AG04450 (cell line): ENCODE results near the gene UBA7. TPM values are rescaled to one million over a fixed set of nuclear protein-coding genes. Genes with fewer than 3 reads are reported as not detected.

Source experiments
- CTCF ChIA-PET: fragments of 300-600, 350-600 bp; formaldehyde crosslinking; extraction: SDS; loops from one replicate; lab custom pipeline; 2022; ENCODE audit warnings: antibody characterized with exemption, inconsistent platforms; lab: Charles Lee
- POLR2A ChIA-PET: fragments of 350-600 bp; formaldehyde crosslinking; extraction: SDS; loops from one replicate; lab custom pipeline; 2021; ENCODE audit warnings: antibody characterized with exemption, inconsistent platforms; lab: Yijun Ruan, JAX
- DNase-seq: peaks from one replicate; pipeline ENCODE4 v3.0.0-alpha.2; 2011; ENCODE audit warnings: low read depth, low spot score
- H3K27ac ChIP-seq: one replicate; pipeline ENCODE4 v1.5.1; 2012; ENCODE audit warnings: low read depth, low read length, control low read depth
- H3K27me3 ChIP-seq: one replicate; pipeline ENCODE4 v1.6.0; 2012; ENCODE audit warnings: low read length; ENCODE audit not compliant: control insufficient read depth, insufficient read depth
- H3K4me3 ChIP-seq: 2 replicates; pipeline ENCODE4 v1.5.1; 2011; ENCODE audit warnings: mild to moderate bottlenecking, low read depth, low read length, control low read depth
- H3K9me3 ChIP-seq: 2 replicates; pipeline ENCODE4 v1.5.1; 2012; ENCODE audit warnings: low read length; ENCODE audit not compliant: control insufficient read depth, insufficient read depth
- polyA plus RNA-seq: library from polyadenylated mRNA; depleted of rRNA; stranded (reverse); fragments of >200 nt; gene quantifications from 2 replicates; pipeline ENCODE4 v1.2.3, GENCODE V29; 2011
- TF ChIP-seq, protein P1 (sequence below): IDR thresholded peaks from 2 replicates; pipeline ENCODE4 v1.5.1; 2011; ENCODE audit warnings: low read depth, low read length, control low read depth, inconsistent platforms

Gene UBA7
- polyA plus RNA-seq, 1 experiment, result 34.0 TPM

DNA sequence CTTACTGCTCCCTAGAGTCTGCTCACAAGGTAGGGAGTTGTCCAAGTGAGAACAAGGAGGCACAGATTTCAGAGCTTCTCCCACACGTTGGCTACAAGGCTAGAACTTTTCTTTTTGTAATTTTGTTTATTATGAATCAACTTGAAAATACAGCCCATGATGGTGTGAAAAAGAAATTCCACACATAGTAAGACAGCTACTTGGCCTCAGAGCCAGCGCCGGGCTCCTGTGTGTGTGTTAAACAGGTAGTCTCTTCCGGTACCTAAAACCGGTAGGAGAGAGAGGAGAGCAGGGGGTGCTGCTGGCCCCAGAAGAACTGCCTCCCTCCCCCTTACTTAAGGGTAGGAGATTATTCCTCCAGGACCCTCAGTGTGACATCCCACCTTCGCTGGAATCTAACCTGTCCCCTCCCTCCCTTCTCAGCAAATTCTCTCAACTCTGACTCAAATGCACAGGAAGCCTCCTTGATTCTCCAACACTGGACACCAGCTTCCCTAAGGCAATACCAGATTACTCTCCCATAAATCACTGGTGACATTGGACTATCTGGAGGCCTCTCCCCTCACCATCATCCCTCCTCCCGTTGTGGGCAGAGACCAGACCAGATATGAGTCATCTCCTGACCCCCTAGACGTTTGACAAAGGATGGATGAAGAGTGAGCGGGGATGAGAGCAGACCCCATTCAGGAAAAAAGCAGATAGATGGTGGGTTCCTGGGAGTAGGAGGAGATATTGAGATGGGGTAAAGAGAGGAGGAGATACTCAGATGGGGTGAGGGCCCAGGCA lies 22.9 kb downstream of the UBA7 start:
- CTCF ChIA-PET, result interaction anchor here (0.8 to 1.6 kb wide), 2 partner anchors 12 to 48 kb away, joined by 4 to 5 read pairs; partner anchors contain the start of gene INKA1
- Histone ChIP-seq H3K27me3 (no peaks in the 10 kb centered on the region), H3K27ac (no peak overlapping the region), H3K9me3 (no peaks in the 10 kb centered on the region; the same call in 1 of the 2 replicates), H3K4me3 (no peak overlapping the region)
- TF ChIP-seq, protein P1, sequence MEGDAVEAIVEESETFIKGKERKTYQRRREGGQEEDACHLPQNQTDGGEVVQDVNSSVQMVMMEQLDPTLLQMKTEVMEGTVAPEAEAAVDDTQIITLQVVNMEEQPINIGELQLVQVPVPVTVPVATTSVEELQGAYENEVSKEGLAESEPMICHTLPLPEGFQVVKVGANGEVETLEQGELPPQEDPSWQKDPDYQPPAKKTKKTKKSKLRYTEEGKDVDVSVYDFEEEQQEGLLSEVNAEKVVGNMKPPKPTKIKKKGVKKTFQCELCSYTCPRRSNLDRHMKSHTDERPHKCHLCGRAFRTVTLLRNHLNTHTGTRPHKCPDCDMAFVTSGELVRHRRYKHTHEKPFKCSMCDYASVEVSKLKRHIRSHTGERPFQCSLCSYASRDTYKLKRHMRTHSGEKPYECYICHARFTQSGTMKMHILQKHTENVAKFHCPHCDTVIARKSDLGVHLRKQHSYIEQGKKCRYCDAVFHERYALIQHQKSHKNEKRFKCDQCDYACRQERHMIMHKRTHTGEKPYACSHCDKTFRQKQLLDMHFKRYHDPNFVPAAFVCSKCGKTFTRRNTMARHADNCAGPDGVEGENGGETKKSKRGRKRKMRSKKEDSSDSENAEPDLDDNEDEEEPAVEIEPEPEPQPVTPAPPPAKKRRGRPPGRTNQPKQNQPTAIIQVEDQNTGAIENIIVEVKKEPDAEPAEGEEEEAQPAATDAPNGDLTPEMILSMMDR, result no peak
- POLR2A ChIA-PET, result interaction anchor here (0.5 kb wide), 1 partner anchor 9 kb away, joined by 5 read pairs; no protein-coding TSS in a partner anchor
- no peak for DNase-seq

DNA sequence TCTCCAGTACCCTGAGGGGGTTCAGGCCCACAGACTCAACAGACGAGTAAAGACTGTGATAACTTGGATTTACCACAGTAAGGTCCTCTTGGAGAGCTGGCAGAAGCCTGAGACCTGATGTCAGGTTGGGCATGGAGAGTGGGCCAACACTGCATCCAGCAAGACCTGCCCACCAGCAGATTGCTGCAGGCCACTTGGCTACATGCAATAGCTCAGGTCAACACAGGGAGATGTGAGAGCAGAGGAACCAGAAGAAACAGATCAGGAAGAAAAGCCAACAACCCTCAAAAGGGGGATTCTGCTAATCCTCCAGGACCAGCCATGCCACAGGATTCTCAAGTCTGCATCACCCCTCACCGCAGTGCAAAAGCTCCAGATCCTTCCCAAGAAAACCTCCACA lies 25.7 kb downstream of the UBA7 start:
- ChIA-PET POLR2A (no interaction called here), CTCF (interaction anchor here (0.6 to 2.1 kb wide), 2 partner anchors 15 to 26 kb away, joined by 3 to 12 read pairs; partner anchors contain the start of gene INKA1)
- TF ChIP-seq, protein P1, result no peak

DNA sequence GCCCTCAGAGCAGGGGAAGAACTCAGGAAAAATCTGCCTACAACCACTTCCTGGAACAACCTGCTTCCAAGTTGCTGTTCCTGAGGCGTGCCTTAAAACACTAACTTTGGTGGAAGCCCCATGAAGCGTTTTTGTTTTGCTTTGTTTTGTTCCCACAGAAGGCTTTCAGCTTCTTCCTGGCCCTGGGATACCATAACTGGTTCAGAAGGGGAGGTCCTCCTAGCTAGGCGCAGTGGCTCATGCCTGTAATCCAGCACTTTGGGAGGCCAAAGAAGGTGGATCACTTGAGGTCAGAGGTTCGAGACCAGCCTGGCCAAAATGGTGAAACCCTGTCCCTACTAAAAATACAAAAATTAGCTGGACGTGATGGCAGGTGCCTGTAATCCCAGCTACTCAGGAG lies 26.2 kb downstream of the UBA7 start:
- ChIA-PET CTCF (interaction anchor here (2.1 kb wide), 1 partner anchor 15 kb away, joined by 12 read pairs; the partner anchor contains the start of gene INKA1), POLR2A (interaction anchor here (0.6 kb wide), 1 partner anchor 27 kb away, joined by 6 read pairs; no protein-coding TSS in a partner anchor)
- H3K9me3 ChIP-seq, result no peaks in the 10 kb centered on the region
- H3K27me3 ChIP-seq, result no peaks in the 10 kb centered on the region
- no peak overlapping the region for H3K27ac ChIP-seq
- TF ChIP-seq, protein P1, result no peak
- H3K4me3 ChIP-seq, result no peak overlapping the region
- DNase-seq, result no peak

More for the DNA sequence above, 25.7 kb downstream of the UBA7 start:
- no peak overlapping the region for H3K4me3 ChIP-seq
- no peak overlapping the region for H3K27ac ChIP-seq
- no peak for DNase-seq
- H3K27me3 ChIP-seq, result no peaks in the 10 kb centered on the region
- no peaks in the 10 kb centered on the region for H3K9me3 ChIP-seq

DNA sequence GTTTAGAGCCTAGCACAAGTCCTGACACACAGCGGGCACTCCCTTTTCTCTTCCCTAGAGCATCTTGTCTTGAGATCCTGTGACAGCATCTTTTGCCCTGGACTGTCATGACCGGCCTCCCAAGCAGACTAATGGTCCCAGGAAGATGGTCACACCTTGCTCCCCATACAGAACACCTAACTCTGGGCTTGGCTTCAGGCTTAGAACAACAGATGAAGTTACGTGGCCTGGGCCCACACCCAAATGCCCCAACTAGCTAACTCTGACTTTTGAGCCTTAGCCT lies 26.6 kb downstream of the UBA7 start:
- H3K4me3 ChIP-seq, result peak overlapping the region; percentile 55
- POLR2A ChIA-PET, result interaction anchor here (0.6 kb wide), 1 partner anchor 28 kb away, joined by 6 read pairs; no protein-coding TSS in a partner anchor

More for the DNA sequence above, 26.6 kb downstream of the UBA7 start:
- TF ChIP-seq, protein P1, result no peak
- Histone ChIP-seq H3K27me3 (no peaks in the 10 kb centered on the region), H3K27ac (peak overlapping the region; percentile 80), H3K9me3 (no peaks in the 10 kb centered on the region)
- CTCF ChIA-PET, result interaction anchor here (2.1 kb wide), 1 partner anchor 16 kb away, joined by 12 read pairs; the partner anchor contains the start of gene INKA1
- no peak for DNase-seq
